GM21423 (cell line): ENCODE data around the gene HOXB8.

ENCODE experiments used
- ATAC-seq: cut with Tn5 transposase; IDR thresholded peaks from one replicate; pipeline ENCODE4 v1.9.1; 2021; ENCODE audit warnings: mild to moderate bottlenecking, moderate library complexity; ENCODE audit not compliant: unreplicated experiment

HOXB8 gene

DNA sequence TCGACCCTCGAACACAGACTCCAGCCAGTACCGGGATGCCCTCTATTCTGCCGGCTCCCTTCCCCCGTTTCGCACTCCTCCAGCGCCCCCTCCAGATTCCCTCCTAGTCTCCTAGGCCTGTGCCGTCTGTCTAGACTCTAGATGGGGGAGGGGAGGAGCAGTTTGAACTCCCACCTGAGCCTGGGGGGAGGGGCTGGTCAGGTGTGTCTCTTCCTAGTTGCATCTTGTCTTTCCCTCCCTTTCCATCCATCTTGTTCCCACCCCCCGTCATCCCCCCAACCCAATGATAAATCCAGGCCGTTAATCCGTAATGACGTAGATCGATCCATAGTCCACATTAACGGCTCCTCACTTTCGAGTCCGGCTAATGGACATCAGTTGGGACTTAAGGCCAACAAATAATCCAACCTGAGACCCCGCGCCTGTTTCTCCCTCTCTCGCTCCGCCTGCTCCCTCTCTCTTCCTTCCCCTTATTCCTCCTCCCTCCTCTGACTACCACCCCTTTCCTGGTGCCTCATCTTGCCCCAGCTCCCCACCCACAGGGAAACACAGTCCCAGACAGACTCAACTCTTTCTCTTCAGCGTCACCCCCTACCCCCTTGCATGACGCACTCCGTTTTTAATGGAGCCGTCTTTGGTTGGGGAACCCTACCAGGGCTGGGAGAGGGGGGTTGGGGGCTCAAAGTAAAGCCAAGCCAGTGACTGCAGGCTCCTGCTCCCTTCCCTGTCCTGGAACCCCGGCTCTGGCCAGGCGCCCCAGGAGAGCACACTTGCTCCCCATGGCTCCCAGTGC is 18.2 kb downstream of the HOXB8 start:
- no peak for ATAC-seq

GRCh38 chr17:48596000-48596734 is 18.9 kb downstream of the HOXB8 start:
- ATAC-seq, result no peak

DNA sequence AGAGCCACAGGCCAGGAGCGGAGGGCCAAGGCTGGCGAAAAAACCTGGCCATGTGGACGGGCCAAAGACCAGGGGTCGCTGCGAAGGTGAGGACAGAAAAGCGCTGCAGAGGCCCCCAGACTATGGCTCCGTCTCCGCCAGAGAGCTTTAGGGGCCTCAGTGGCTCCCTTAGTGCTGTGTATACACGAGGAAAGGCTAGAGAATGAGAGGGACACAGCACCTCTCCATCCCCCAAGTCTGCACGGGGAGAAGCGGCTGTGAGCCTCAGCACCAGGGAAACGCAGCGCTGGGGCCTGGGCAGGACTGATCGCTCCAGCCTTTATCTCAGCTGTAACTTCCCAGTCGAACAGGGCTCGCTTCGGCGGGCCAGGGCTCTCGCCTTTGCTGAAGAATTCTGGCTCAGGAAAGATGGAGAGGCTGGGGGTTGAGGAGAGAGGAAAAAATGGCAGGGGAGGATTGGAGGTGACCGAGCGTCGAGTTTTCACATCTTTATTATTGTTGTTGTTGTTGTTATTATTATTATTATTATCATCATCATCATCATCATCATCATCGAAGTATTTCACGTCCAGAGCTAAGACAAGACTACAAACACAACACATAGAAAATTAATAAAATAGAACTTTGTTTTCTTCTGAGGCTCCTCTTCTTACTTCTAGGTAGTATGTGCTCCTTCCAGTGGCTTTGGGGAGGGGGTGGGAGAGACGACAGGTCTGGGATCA is 19.7 kb downstream of the HOXB8 start:
- no peak for ATAC-seq

DNA sequence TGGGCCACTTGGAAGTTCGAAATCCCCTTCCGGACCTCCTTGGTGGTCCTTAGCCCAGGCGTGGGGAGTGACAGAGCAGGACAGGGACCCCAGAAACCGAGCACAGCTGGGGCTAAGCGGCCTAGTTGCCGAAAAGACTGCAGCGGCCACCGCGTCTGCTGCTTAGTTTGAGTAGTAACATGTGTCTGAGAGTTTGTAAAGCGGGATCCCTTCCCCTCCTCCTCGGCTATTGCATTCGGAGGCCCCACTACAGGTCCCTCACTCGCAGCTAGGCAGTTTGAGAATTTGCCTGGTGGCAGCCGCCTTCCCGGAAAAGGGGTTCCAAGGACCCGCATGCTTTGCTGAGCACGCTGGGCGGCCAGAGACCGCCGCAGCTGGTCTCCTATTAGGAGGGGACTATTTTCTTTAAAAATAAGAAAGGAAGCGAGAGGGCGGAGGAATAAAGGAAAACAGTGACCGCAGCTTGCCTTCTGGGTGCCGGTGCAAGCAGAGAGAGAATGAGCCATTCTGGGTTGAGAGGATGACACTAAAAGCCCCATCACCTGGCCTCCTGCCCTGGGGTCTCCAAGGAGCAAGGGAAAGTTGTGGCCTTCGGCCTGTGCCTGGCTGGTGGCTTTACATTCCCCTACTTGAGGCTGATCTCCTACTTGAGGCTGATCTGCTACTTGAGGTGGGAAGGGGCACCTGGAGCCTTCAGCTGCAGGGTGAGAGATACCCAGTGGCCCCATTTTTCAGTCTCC is 20.4 kb downstream of the HOXB8 start:
- ATAC-seq, result no peak

DNA sequence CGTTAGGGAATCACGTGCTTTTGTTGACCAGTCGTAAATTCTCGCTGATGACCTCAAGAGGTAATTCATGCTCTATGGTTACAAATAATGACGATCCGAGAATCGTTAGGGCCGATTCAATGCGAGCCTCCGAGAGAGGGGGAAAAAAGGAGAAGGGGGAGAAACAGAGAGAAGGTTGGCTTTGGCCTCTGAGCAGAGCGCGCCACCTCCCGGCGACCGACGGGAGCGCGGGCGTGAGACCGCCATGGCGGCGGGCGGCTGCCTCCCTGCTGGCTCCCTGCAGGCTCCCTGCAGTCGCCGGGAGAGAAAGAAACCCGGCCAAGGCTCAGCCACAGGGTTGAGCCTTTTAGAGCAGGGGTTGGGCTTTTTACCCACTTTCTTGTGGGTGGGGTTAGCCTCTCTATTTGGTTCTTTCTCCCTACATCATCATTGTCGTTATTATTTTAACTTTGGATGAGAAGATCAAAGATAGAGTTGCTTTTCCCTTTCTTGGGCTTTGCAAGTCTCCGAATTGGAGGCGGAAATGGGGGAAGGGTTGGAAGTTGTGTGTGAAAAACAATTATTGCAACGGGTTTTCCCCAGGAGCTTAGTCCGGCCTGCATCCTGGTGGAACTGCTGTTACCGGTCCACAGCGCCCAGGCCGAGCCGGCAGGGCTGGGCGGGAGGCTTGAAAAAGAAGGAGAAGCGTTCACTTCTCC is 21.1 kb downstream of the HOXB8 start:
- no peak for ATAC-seq

- ATAC-seq, result no peak
Measured at GRCh38 chr17:48593126-48593829, 21.8 kb downstream of the HOXB8 start, which contains the start of gene HOXB5. Gene HOXB5 (minus strand): TSS chr17:48593779. CDS start chr17:48593682, 97 bp downstream.

GRCh38 chr17:48592577-48592976 is 22.5 kb downstream of the HOXB8 start:
- ATAC-seq, result no peak

DNA sequence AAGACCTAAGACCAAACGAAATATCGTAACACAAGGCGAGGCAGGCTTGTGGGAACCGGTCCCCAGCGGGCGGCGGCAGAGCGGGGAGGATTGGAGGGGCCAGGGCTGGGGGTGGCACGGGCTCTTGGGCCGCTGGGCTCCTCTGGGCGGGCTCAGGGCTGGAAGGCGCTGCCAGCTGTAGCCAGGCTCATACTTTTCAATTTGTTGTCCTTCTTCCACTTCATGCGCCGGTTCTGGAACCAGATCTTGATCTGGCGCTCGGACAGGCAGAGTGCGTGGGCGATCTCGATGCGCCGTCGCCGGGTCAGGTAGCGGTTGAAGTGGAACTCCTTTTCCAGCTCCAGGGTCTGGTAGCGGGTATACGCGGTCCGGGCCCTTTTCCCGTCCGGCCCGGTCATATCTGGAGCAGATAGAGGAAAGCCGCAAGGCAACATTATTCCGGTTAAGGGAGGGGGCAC is 23.0 kb downstream of the HOXB8 start:
- no peak for ATAC-seq

DNA sequence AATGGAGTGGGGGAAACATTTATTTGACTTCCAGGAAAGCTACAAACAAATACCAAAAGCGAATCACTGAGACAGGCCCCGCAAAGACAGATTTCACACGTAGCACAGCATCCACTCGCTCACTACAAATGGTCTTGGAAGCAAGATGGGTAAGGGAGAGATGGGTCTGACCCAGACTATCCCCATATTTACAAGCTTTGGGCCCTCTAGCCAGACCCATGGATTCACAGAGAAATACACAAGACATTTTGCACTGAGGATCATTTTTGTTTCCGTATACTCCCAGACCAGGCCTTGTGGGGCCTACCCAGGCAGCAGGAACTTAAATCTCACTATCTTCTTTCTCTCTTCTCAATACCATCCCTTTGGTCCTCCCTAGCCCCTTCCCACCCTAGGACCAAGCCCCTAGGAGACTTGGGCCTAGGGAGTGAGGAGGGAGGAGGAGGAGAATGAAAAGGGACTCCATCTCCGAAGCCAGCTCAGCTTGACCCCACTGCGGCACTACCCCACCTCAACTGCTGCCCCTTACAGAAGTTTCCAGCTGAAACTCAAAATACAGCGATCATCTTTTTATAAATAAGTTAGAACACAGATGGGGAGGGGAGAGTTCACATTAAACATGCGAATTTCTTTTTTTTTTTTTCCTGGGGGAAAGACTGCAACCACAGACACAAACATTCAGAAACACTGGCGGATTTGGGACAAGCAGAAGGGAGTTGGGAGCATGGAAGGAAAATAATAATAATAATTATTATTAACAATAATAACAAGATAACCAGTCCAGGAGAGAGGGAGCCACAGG is 23.6 kb downstream of the HOXB8 start:
- ATAC-seq, result no peak

DNA sequence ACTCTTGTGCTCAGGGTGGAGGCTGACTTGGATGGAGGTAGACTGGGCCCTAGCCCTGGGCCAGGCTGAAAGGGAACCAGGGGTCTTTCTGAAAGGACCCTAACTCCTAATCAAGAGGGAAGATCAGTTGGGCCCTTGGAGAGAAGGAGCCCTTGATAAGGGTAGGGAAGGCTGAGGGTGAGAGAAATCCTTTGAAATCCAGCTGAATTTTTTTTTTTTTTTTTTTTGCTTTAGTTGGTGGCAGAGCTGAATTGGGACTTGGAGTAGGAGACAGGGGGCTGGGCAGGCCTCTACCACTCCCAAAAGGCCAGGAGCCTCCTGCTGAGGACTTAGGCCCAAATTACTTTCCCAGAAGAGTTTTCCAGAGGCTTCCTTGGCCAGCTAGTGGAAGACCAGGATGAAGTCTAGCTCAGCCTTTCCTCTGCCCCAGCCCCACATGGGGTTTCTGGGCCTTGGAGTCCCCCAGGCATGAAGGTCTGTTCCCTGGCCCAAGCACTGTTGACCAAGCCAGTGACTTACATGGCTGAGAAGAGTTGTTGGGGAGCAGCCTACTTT is 24.4 kb downstream of the HOXB8 start:
- no peak for ATAC-seq

DNA sequence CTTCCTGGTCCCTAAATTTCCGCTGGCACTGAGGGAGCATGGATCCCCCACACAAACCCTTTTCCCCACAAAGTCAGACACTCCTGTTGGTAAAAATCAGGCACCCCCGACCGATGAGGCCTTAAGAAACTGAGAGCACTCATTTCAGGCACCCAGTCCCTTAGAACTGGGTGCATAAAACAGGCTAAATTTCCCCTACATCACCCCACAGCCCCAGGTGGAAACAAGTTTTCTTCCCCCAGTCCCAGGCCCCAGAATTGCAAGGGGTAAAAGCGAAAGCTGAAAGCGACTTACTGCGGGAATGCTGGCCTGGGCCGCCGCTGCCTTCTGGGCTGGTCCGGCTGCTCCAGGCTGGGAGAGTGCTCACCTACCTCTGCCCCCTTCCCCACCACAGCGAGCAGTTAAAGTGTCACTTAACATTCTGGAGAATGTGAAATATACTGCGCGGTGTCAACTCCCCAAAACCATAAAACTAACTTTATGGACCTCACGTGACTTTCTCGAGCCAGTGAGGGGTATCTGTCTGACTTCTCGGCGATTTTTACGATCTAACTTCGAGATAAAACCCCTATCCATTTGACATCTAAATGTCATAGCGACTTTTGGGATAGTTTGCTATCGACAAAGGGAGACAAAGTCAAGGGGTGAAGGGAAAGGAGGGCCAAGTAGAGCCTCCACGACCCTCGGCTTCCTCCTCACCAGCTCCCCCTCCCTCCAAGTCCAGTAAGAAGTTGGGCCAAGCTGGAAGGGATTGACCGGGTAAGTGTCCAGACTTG is 25.1 kb downstream of the HOXB8 start, which contains the start of gene HOXB3:
HOXB3 (minus strand) TSS at position 411 of the 776 bp plus-strand sequence. CDS start 37,767 bp downstream, outside the sequence.
- ATAC-seq, result no peak

DNA sequence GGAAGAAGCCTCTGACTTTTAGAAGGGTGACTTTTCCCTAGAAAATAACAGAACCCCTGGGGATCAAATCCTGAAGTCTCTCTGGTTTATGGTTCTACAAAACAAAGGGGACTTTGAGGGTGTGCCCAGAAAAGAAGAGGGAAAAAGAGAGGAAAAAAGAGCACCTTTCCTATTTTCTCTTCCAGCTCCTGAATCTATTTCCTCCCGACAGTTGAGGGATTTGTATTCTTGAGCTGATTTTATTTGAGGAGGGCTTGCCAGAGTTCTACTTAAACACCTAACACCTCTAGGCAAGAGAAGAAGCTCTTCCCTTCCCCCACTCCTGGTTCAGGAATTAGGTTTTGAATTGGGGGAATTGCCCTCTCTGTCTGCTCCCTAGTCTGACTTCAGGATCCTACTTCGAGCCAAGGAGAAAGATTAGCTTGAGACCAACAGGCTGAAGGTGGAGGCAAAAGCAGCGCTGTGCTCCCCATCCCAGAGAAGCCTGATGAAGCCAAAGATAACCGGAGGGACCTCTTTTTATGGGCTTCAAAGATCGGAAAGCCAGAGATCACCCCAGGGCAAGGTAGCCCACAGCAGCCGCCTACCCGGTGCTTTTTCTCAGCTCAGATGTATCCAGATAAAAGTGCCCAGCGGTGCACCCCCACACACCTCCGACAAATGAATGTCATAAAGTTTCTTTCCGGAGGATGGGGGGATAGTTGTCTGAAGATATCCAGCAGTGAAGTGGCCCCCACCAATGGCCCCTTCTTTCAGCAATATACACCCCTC is 25.8 kb downstream of the HOXB8 start:
- ATAC-seq, result no peak

- ATAC-seq, result no peak
Measured at GRCh38 chr17:48588528-48588927, 26.6 kb downstream of the HOXB8 start.

- no peak for ATAC-seq
Measured at GRCh38 chr17:48588074-48588415, 27.0 kb downstream of the HOXB8 start.

DNA sequence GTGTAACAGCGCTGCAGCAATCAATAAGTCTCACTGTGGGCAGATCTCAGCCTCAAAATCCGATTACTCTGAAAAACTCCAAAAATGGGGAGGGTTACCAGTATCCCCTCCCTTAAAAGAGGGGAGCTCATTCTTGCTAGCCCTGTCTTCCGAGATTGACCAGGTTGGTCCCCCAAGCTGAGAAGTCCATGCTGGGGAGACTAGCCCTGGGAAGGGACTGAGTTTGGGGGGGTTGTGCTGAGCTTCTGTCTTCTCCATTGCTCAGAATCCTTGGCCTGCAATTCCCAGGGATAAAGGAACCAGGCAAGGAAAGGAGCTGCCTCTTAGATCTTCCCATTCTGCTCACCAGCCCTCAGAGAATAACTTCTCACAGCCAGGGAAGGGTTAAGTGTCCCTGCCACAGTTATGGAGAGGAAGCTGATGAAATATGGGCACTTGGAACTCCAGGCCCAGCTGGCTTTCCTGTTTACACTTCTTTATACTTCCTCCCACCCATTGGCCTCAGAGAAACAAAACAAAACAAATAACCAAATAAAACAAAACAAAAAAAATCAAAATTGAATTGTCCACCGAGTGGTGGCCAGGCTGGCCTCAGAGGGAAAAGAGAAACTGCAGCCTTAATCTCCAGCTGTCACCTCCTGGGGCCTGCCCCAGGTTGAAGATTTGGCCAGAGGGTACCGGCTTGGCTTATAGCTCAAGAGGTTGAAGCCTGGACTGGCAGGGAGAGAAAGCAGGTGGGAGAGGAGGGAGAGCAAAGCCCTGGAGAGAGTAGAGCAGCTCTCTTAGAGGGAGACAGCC is 27.6 kb downstream of the HOXB8 start:
- ATAC-seq, result no peak
